Gastroesophageal sphincter (tissue), 4 donors: Measurements from ENCODE around the gene CC2D2A. TPM values are rescaled to one million over a fixed set of nuclear protein-coding genes. Genes with fewer than 3 reads are reported as not detected.

Source experiments
- ATAC-seq: fragments of 150-250 bp; one replicate; pipeline ENCODE4 v1.9.1; 2016; ENCODE audit warnings: mild to moderate bottlenecking, moderate library complexity
- H3K27ac ChIP-seq, 4 donors: fragments of 200-600 bp; sonication (generic) in 3 of 4; 1 replicate in 3 of 4; 2 replicates in 1 of 4; pipeline ENCODE4 v1.5.1; 2016 to 2019
- H3K27me3 ChIP-seq: fragments of 200-600 bp; sonication (generic); one replicate; pipeline ENCODE4 v1.5.1; 2019
- H3K36me3 ChIP-seq, 2 donors: fragments of 200-600 bp; sonication (generic); one replicate each; pipeline ENCODE4 v1.5.1; 2019; ENCODE audit warnings: control low read depth in 1 of 2
- H3K4me1 ChIP-seq, 3 donors: fragments of 200-600 bp; sonication (generic); 1 replicate in 2 of 3; 2 replicates in 1 of 3; pipeline ENCODE4 v1.5.1; 2016 to 2019; ENCODE audit warnings: control low read depth in 2 of 3
- H3K4me3 ChIP-seq, 2 donors: fragments of 200-600 bp; sonication (generic); one replicate each; pipeline ENCODE4 v1.5.1; 2019; ENCODE audit warnings: mild to moderate bottlenecking in 1 of 2, moderate library complexity in 1 of 2
- H3K9me3 ChIP-seq, 3 donors: fragments of 200-600 bp; sonication (generic); one replicate each; pipeline ENCODE4 v1.5.1; 2017 to 2019; ENCODE audit warnings: control low read depth in 2 of 3
- EP300 ChIP-seq: sonication (generic); formaldehyde crosslinking; IDR thresholded peaks from one replicate; pipeline ENCODE4 v1.6.1; 2017; ENCODE audit warnings: antibody characterized with exemption, mild to moderate bottlenecking
- POLR2A ChIP-seq, 2 donors: fragments of 450-650 bp; IDR thresholded peaks; one replicate each; pipeline ENCODE4 v1.6.1; 2017; ENCODE audit warnings: antibody characterized with exemption in 2 of 2, mild to moderate bottlenecking in 2 of 2, moderate library complexity in 1 of 2
- POLR2AphosphoS5 ChIP-seq: sonication (generic); formaldehyde crosslinking; IDR thresholded peaks from one replicate; pipeline ENCODE4 v1.6.1; 2017; ENCODE audit warnings: antibody characterized with exemption
- WGBS, 2 donors: methylation state at CpG; one replicate each; pipeline ENCODE4 v1.1.5; 2018; ENCODE audit warnings: low coverage in 1 of 2; 5-methylcytosine and 5-hydroxymethylcytosine counted together
- total RNA-seq, 4 donors: library from RNA; depleted of rRNA; stranded (reverse); fragments of >200 nt; gene quantifications; one replicate each; pipeline ENCODE4 v1.1.0, GENCODE V29; 2016
- TF ChIP-seq, protein P1 (sequence below), 4 experiments: fragments of 200-600 bp in 2 of 4; fragments of 450-650 bp in 2 of 4; sonication (generic) in 1 of 4; IDR thresholded peaks; one replicate each; pipeline ENCODE4 v1.5.1; 2017 to 2019; ENCODE audit warnings: antibody characterized with exemption in 4 of 4, mild to moderate bottlenecking in 2 of 4, moderate library complexity in 2 of 4

Gene CC2D2A
- total RNA-seq, 4 donors from 2014 or later = 31.8 to 80.5 (median 58.0) TPM

DNA sequence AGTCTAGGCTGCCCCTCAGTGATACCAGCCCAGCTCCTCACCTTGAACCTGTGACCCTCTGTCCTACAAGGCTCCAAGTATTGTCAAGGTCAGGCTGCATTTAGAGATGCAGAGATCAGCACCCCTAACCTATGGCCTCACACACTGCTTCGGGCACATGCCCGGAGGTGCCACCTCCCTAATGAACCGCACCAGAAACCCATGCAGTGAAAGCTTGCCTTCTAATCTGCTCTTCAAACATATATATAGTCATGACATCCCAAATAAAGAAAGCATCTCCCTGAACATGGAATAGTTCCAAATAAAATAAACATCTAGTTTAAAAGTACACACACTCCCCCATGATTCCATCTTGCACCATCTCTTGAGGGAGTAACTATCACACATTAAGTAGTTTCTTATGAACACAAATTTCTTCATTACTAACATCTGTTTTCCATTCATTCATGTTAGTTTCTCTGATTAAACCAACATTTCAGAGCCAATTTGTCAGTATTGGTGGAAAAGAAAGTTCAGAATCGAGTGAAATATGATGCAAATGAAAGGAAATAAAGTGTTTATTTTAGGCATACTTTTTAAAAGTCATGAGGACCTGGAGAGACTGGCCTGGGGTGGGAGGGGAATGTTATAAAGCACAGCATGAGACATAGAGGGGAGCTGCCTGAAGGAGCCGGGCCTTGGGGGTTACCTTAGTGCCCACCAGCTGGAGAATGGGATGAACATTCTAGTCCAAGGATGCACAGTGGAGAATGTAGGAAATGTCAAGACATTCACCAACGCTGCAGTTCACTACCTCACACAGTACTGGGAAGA lies 19.2 kb downstream of the CC2D2A start:
- H3K36me3 ChIP-seq = peaks cover 4 to 63% of the 10 kb centered on the region in 2 donors
- TF ChIP-seq EP300 = no peak
- TF ChIP-seq POLR2AphosphoS5 = peak; percentile 9

DNA sequence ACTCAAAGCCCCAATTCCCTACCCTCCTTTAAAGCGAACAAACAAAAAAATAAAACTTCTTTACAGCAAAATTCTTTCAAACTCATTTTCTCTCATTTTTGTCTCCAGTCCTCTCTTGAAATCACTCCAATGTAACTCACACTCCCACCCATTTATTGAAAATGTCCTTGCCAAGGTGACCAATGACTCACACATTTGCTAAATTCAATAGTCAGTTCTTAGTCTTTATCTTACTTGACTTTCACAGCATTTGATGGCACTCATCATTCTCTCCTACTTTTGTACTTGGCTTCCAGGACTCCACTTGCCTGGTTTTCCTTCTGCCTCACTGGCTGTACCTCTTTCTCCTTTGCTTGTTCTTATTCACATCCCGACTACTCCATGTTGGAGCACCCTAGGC lies 19.9 kb downstream of the CC2D2A start:
- Histone ChIP-seq H3K36me3 (peaks cover 4 to 62% of the 10 kb centered on the region in 2 donors), H3K4me3 (no peak overlapping the region), H3K27ac (peak overlapping the region in 3 of 4 donors; percentile 45 to 62 (median 60)), H3K27me3 (no peaks in the 10 kb centered on the region), H3K9me3 (peaks cover 0 to 35% (median 3%) of the 10 kb centered on the region in 3 donors), H3K4me1 (peaks cover 0 to 16% (median 0%) of the 10 kb centered on the region in 3 donors)
- TF ChIP-seq POLR2A (IDR thresholded peaks at IDR 0.05) = no peak
- TF ChIP-seq, protein P1, sequence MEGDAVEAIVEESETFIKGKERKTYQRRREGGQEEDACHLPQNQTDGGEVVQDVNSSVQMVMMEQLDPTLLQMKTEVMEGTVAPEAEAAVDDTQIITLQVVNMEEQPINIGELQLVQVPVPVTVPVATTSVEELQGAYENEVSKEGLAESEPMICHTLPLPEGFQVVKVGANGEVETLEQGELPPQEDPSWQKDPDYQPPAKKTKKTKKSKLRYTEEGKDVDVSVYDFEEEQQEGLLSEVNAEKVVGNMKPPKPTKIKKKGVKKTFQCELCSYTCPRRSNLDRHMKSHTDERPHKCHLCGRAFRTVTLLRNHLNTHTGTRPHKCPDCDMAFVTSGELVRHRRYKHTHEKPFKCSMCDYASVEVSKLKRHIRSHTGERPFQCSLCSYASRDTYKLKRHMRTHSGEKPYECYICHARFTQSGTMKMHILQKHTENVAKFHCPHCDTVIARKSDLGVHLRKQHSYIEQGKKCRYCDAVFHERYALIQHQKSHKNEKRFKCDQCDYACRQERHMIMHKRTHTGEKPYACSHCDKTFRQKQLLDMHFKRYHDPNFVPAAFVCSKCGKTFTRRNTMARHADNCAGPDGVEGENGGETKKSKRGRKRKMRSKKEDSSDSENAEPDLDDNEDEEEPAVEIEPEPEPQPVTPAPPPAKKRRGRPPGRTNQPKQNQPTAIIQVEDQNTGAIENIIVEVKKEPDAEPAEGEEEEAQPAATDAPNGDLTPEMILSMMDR (IDR thresholded peaks at IDR 0.05) = no peak
- no peak for TF ChIP-seq EP300
- TF ChIP-seq POLR2AphosphoS5 = no peak
- peak; percentile 16 for ATAC-seq
- WGBS, 2 donors = 86 to 90% methylated on average over 1 to 2 of the region's 2 CpGs

More for the DNA sequence above, 19.2 kb downstream of the CC2D2A start:
- Histone ChIP-seq H3K9me3 (peaks cover 0 to 35% (median 3%) of the 10 kb centered on the region in 3 donors), H3K4me3 (no peak overlapping the region), H3K27ac (peak overlapping the region in 3 of 4 donors; percentile 45 to 62 (median 60)), H3K27me3 (no peaks in the 10 kb centered on the region), H3K4me1 (peaks cover 0 to 16% (median 0%) of the 10 kb centered on the region in 3 donors)
- WGBS, 2 donors = 60 to 66% methylated on average over 3 of the region's 6 CpGs
- peak; percentile 69 for ATAC-seq

DNA sequence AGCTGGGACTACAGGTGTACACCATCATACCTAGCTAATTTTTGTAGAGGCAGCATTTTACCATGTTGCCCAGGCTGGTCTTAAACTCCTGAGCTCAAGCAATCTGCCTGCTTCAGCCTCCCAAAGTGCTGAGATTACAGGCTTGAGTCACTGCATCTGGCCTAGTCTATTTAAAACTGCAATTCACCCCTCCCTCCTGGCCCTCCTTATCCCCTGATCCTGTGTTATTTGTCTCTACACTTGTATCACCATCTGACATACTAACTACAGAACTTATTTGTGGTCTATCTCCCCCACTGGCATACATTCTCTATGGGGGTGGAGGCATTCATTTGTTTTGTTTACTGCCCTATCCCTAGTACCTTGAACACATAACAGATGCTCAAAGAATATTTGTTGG lies 23.7 kb downstream of the CC2D2A start:
- Histone ChIP-seq H3K27ac (no peak overlapping the region), H3K9me3 (peaks cover 0 to 10% (median 0%) of the 10 kb centered on the region in 3 donors), H3K4me3 (no peak overlapping the region), H3K27me3 (no peaks in the 10 kb centered on the region), H3K36me3 (peaks cover 0 to 45% of the 10 kb centered on the region in 2 donors), H3K4me1 (peaks cover 0 to 28% (median 0%) of the 10 kb centered on the region in 3 donors)
- no peak for TF ChIP-seq POLR2A (IDR thresholded peaks at IDR 0.05)
- TF ChIP-seq POLR2AphosphoS5 = no peak
- TF ChIP-seq, protein P1 (IDR thresholded peaks at IDR 0.05) = no peak
- no peak for TF ChIP-seq EP300
- no peak for ATAC-seq

DNA sequence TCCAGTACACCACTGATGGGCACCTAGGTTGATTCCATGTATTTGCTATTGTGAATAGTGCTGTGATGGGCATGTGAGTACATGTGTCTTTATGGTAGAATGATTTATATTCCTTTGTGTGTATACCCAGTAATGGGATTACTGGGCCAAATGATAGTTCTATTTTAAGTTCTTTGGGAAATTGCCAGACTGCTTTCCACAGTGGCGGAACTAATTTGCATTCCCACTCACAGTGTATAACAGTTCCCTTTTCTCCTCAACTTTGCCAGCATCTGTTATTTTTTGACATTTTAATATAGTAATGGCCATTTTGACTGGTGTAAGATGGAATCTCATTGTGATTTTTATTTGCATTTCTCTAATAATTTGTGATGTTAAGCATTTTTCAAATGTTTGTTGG lies 25.9 kb downstream of the CC2D2A start:
- 36 to 94% methylated on average over 1 of the region's 1 CpG for WGBS, 2 donors
- Histone ChIP-seq H3K36me3 (peaks cover 0 to 27% of the 10 kb centered on the region in 2 donors), H3K4me3 (no peak overlapping the region), H3K27me3 (no peaks in the 10 kb centered on the region), H3K27ac (no peak overlapping the region), H3K9me3 (peaks cover 0 to 6% (median 0%) of the 10 kb centered on the region in 3 donors), H3K4me1 (peaks cover 0 to 29% (median 0%) of the 10 kb centered on the region in 3 donors)
- no peak for TF ChIP-seq EP300
- no peak for TF ChIP-seq POLR2AphosphoS5
- TF ChIP-seq, protein P1 (IDR thresholded peaks at IDR 0.05) = no peak
- TF ChIP-seq POLR2A (IDR thresholded peaks at IDR 0.05) = no peak
- ATAC-seq = no peak

DNA sequence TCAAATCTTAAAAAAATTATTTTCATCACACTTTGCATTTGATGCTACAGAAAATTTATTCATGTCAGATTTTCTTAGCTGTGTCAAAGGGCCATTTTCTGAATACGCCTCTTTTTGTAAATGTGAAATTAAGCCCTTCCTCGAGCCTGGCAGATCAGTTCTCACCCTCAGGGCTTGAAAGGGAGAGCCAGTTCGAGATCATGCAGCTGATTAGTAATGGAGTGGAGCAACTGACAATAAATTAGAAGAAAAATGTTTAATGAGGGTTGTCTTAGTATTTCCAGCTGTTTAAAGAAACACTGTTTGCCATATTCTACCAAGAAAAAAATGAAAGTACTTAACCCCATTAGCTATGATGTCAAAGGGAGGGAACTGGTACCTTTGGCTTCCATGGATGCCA lies 28.7 kb downstream of the CC2D2A start:
- no peak overlapping the region for H3K27ac ChIP-seq
- ATAC-seq = no peak
- H3K9me3 ChIP-seq = peaks cover 0 to 6% (median 0%) of the 10 kb centered on the region in 3 donors
- 50 to 69% methylated on average over 3 of the region's 3 CpGs for WGBS, 2 donors
- H3K4me3 ChIP-seq = no peak overlapping the region
- H3K27me3 ChIP-seq = no peaks in the 10 kb centered on the region
- TF ChIP-seq POLR2AphosphoS5 (no peak), POLR2A (IDR thresholded peaks at IDR 0.05) (no peak)
- TF ChIP-seq, protein P1 (IDR thresholded peaks at IDR 0.05) = no peak
- peaks cover 0 to 40% of the 10 kb centered on the region in 2 donors for H3K36me3 ChIP-seq
- H3K4me1 ChIP-seq = peaks cover 0 to 24% (median 0%) of the 10 kb centered on the region in 3 donors
